Stimulated activated naive CD4-positive, alpha-beta T cell treated with Interleukin-2 at 50 U/mL for 16 hours (primary cell): ENCODE measurements around the gene THSD7B.

Source experiments
- DNase-seq: peaks from one replicate; lab custom pipeline; 2025; lab: John Stamatoyannopoulos, UW

The THSD7B gene

GRCh38 chr2:137383391-137383790 is 618.0 kb downstream of the THSD7B start:
- DNase-seq: no peak

- no peak for DNase-seq
Observed at GRCh38 chr2:137387044-137387443, 621.7 kb downstream of the THSD7B start.

- no peak for DNase-seq
Observed at GRCh38 chr2:137405496-137405895, 640.2 kb downstream of the THSD7B start.

GRCh38 chr2:137411585-137411984 is 646.2 kb downstream of the THSD7B start:
- DNase-seq: no peak

- DNase-seq: no peak
Observed at GRCh38 chr2:137420744-137421143, 655.4 kb downstream of the THSD7B start.

- DNase-seq: no peak
Observed at GRCh38 chr2:137435162-137435561, 669.8 kb downstream of the THSD7B start.

GRCh38 chr2:137437386-137437785 is 672.0 kb downstream of the THSD7B start:
- DNase-seq: no peak

GRCh38 chr2:137444970-137445369 is 679.6 kb downstream of the THSD7B start:
- no peak for DNase-seq

- no peak for DNase-seq
Observed at GRCh38 chr2:137449454-137449853, 684.1 kb downstream of the THSD7B start.

GRCh38 chr2:137454886-137455285 is 689.5 kb downstream of the THSD7B start:
- no peak for DNase-seq

- no peak for DNase-seq
Observed at GRCh38 chr2:137467246-137467862, 702.0 kb downstream of the THSD7B start.

- DNase-seq: no peak
Observed at GRCh38 chr2:137493261-137493660, 727.9 kb downstream of the THSD7B start.

- no peak for DNase-seq
Observed at GRCh38 chr2:137500599-137500998, 735.3 kb downstream of the THSD7B start.

- DNase-seq: no peak
Observed at GRCh38 chr2:137507237-137507636, 741.9 kb downstream of the THSD7B start.

- no peak for DNase-seq
Observed at GRCh38 chr2:137508739-137509384, 743.5 kb downstream of the THSD7B start.

GRCh38 chr2:137511526-137511925 is 746.2 kb downstream of the THSD7B start:
- no peak for DNase-seq

GRCh38 chr2:137521653-137522619 is 756.6 kb downstream of the THSD7B start:
- DNase-seq: no peak

- DNase-seq: no peak
Observed at GRCh38 chr2:137522620-137523011, 757.3 kb downstream of the THSD7B start.

- no peak for DNase-seq
Observed at GRCh38 chr2:137523931-137524330, 758.6 kb downstream of the THSD7B start.

GRCh38 chr2:137525132-137525531 is 759.8 kb downstream of the THSD7B start:
- no peak for DNase-seq

- DNase-seq: no peak
Observed at GRCh38 chr2:137525641-137526190, 760.4 kb downstream of the THSD7B start.

- DNase-seq: no peak
Observed at GRCh38 chr2:137535897-137536296, 770.6 kb downstream of the THSD7B start.
